Bone marrow (tissue), 2 donors: ENCODE results near the gene METRNL.

ENCODE experiments used
- DNase-seq, 2 donors: peaks; one replicate each; lab custom pipeline; 2025; lab: John Stamatoyannopoulos, UW

METRNL gene

DNA sequence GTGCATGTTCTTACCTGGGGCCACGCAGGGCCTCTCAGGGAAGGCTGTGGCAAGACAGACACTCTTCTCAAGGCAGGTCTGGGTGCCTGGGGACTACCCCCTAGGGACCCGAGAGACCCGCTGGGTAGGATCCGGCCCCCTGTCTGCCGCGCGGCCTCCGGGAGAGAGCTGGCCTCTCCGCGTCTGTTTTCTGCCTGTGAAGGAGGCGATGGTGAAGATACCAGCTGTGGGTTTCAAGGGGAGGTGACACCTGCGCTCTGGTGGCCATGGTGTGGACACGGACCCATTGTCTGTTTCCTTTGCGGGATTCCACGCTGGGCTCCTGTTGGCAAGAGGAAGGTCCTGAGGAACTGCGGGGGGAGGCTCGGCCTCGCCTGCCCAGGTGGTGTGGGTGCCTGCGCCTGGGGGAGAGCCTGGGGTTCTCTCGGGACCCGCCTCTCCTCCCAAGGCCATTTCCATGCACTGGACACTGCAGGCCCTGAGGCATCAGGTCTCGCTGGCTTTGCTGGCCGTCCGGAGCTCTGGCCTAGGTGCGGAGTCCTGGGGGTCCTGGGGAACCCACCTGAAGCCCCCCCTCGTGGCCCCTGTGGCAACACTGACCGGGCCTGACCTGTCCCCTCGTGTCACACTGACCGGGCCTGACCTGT, 12.2 kb upstream of the METRNL start:
- no peak for DNase-seq

DNA sequence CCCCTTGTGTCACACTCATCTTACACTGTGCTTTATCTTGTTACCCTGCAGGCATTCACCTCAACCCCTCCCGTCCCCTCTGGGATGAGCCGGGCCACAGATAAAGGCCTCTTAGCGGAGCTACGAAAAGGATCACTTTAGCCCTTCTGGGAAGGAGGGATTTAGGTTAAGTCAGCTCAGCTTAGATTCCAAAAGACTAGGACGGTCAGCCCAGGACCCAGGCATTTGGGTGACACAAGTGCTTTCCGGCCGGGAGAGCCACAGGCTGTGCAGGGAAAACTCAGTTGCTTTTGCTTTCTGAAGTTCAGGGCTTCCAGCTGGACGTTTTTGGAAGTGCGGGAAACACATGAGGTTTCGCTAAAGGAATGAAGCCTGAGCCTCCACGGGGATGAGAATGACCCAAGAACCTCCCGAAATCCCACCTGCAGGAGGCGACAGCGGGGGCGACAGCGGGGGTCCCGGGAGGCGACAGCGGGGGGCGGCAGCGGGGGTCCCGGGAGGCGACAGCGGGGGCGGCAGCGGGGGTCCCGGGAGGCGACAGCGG, 11.6 kb upstream of the METRNL start:
- no peak for DNase-seq

- no peak for DNase-seq
Observed at GRCh38 chr17:83068641-83069570, 10.5 kb upstream of the METRNL start.

- DNase-seq = no peak
Observed at GRCh38 chr17:83069571-83069906, 9.9 kb upstream of the METRNL start.

DNA sequence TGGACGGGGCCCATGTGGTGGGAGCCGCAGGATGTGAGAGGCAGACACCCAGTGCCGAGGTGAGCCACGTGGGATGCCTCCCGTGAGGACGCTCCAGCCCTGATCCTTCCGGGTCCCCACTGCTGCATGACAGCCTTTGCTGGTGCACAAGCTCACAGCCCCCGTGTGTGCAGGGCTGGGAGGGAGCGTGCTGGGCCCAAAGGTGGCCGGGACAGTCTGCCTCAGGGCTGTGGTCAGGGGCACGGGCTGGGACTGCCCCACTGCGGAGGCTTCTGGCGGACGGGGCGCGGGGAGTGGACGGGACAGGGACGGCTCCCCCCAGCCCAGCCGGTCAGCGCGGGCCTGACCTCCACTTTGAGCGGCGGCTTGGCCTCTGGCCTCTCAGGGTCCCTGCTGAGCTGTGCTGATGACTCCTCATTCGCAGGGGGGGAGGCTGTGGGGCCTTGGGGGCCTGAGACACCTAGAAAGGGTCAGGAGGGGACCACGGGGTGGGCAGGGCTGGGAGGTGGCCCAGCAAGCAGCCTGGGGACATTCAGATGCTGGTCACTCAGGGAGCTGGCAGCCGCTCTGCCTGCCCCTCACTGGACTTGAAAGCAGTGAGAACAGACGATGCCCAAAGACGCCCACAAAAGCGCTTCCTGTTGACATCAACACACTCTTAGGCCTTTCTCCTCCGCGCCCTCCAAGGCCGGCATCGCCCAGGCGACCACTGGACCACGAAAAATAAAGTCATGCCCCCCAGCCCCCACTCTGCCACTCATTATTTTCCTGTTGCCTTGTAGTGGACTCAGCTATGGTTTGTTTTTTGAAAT, 9.3 kb upstream of the METRNL start:
- no peak for DNase-seq

DNA sequence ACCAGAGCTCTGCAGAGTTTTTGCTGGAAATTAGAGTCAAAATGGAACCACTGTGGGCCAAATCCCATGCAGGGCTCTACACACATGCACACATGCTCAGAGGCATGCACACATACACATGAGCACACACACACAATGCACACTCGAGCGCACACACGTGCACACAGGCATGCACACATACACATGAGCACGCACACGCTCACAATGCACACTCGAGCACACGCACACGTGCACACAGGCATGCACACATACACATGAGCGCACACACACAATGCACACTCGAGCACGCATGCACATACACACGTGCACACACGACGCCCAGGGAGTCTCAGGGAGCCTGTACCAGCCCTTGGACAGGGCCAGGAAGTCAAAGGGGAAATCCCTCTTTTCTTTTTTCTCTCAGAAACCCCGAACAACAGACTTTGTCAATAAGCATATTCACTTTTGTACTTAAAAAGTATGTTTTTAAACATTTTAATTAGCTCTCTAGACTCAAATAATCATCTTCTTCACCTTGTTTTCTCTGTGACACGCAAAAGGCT, 8.5 kb upstream of the METRNL start:
- DNase-seq = no peak

- DNase-seq = no peak
Observed at GRCh38 chr17:83071365-83071764, 8.0 kb upstream of the METRNL start.

- peak in 1 of 2 donors; percentile 50 for DNase-seq
Observed at GRCh38 chr17:83071966-83072562, 7.3 kb upstream of the METRNL start.

GRCh38 chr17:83072600-83073358, 6.6 kb upstream of the METRNL start:
- no peak for DNase-seq

- no peak for DNase-seq
Observed at GRCh38 chr17:83073389-83074063, 5.9 kb upstream of the METRNL start.

DNA sequence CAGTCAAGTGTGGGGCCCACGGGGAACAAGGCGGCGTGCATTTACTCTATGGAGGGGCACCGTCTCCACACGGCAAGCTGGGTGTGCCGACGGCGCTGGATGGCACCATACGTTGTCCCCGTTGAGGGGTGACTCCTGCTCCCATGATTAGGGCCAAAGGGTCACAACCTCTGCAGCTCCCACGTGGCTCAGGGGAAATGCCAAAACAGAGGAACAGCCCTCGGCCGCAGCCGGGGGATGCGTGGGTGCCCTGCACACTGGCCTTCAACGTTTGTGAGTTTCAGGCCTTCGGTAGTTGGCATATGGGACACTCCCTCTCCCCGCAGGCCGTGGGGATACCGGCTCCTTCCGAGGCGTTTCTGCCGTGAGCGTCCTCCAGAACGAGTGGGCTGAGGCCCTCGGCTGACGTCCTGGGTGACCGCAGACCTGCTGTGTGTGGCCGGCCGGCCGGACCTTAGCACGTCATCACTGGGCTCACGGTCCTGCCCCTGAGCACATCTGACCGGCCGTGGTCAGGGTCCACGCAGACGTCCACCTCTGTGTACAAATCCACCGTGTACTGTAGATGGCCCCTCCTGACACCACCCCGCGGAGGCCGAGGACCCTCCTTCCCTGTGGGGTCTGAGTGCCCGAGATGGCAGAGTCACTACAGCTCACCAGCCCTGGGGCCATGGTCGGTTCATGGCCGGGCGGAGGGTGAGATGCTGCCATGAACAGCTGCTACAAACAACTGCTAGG, 4.8 kb upstream of the METRNL start:
- DNase-seq = no peak

DNA sequence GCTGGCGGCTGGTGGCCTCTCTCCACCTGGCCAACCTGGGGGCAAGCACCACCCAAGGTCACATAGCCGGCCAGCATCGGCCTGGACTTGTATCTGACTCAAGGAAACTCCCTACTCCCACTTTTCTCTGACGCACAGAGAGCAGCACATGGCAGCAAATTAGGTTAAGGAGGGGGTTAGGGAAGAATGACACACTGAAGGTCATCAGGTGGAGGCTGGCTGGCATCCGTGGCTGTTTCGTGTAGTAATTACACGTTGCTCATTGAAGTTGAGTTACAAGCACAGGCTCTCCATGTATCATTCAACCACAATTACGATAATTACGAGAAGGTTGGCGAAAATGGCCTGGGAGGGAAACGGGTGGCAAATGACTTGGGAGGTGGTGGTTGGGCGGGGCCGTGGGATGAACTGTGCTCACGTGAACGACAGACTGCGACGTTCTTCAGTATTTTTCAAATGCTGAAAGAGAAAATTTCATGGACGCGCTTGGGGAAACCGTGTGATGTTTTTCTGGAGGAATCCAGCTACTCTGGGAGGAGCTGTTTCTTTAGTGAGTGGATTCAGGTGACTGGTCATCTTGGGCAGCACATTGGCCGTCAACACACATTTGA, 4.0 kb upstream of the METRNL start:
- no peak for DNase-seq

GRCh38 chr17:83076938-83077337, 2.5 kb upstream of the METRNL start:
- DNase-seq = no peak

- no peak for DNase-seq
Observed at GRCh38 chr17:83077411-83077810, 2.0 kb upstream of the METRNL start.

DNA sequence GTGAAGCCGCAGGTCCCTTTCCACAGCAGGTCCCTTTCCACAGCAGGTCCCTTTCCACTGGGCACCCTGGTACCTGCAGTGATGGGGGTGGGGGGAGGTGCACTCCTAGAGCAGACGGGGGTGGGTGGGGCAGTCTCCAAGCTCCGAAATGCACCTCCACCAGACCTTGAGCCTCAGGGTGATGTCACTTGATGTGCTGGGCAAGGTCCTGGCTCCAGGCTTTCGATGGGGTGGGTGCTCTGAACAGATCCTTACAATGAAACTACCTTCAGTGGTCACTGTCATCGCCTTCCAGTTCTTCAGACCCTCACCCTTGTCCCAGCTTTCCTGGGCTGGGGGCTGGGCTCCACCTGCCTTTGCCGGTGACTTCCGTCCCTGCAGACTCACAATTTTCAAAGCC, 1.5 kb upstream of the METRNL start:
- DNase-seq = no peak

- no peak for DNase-seq
Observed at GRCh38 chr17:83078378-83079351, 744 bp upstream of the METRNL start.

DNA sequence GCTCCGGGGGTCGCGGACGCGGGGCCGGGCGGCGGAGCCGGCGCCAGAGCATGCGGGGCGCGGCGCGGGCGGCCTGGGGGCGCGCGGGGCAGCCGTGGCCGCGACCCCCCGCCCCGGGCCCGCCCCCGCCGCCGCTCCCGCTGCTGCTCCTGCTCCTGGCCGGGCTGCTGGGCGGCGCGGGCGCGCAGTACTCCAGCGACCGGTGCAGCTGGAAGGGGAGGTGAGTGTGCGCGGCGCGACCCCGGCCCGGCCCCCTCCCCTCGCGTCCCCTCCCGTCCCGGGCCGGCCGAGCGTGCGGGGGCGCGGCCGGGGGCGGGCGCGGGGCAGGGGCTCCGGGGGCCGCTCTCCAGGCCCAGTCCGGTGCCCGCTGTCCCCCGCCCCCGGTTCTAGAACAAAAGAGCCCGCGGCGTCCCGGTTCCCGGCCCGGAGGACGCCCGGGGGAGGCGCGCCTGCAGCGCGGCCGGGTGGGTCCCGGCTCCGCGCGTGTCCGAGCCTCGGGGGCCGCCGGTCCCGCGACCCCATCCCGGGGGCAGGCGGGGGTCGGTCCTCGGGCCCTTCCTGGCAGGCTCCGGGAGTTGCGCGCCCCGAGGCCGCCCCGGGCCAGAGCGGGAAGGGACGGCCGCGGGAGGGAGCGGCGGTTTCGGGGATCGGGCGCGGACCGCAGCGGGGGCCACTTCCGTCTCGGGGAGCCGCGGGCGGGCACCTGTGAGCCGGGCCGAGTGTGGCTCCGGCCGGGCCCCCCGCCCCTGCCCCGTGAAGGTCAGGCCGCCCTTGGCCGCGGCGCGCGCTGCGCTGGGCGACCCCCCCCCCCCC, 563 bp downstream of the METRNL start:
- DNase-seq = no peak
